Activated naive CD8-positive, alpha-beta T cell (primary cell): Measurements from ENCODE around the gene ACTR6.
"Not testable (repeated sequence)": the region's sequence is repeated elsewhere in the genome, so short reads cannot be mapped to it uniquely, and the experiment has no call there.

Experiments used
- H3K27ac Mint-ChIP-seq: one replicate; pipeline ENCODE4 v1.8.0; 2021; ENCODE audit warnings: mixed read lengths
- H3K27me3 Mint-ChIP-seq: one replicate; pipeline ENCODE4 v1.8.0; 2021; ENCODE audit warnings: mixed read lengths
- H3K36me3 Mint-ChIP-seq: one replicate; pipeline ENCODE4 v1.8.0; 2021; ENCODE audit warnings: mixed read lengths
- H3K4me1 Mint-ChIP-seq: one replicate; pipeline ENCODE4 v1.8.0; 2021; ENCODE audit warnings: low read depth, mixed read lengths
- H3K4me3 Mint-ChIP-seq: one replicate; pipeline ENCODE4 v1.8.0; 2021; ENCODE audit warnings: mild to moderate bottlenecking, mixed read lengths
- H3K9me3 Mint-ChIP-seq: one replicate; pipeline ENCODE4 v1.8.0; 2021; ENCODE audit warnings: low read depth, mixed read lengths

The ACTR6 gene

DNA sequence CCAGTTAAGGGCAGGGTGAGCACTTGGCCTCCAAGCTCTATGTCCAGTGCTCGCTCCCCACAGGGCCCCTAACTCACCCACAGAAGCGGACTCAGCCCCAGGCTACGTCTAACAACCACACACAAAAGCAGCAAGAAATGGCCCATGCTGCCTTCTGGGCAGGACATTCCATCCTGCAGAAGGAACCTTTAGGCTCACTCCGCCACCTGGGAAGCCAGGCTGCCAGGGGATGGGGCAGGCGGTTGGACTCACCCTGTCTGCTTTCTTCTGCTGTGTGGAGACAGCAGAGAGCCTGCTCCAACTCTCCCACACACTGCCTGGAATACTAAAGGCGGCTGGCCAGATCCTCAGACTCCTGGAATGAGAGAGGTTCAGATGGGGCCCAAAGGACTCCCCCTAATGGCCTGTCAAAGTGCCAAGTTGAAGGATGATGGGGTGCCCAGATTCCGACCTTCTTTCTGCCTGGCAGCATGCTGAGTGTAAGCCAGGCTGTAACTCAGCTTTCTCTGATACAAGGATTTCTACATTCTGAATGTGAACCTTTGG, 30.2 kb upstream of the ACTR6 start:
- Mint-ChIP-seq H3K9me3 (no peaks in the 10 kb centered on the region), H3K27ac (no peak overlapping the region), H3K27me3 (no peaks in the 10 kb centered on the region), H3K4me1 (no peaks in the 10 kb centered on the region), H3K4me3 (no peak overlapping the region), H3K36me3 (peaks cover 5% of the 10 kb centered on the region)

DNA sequence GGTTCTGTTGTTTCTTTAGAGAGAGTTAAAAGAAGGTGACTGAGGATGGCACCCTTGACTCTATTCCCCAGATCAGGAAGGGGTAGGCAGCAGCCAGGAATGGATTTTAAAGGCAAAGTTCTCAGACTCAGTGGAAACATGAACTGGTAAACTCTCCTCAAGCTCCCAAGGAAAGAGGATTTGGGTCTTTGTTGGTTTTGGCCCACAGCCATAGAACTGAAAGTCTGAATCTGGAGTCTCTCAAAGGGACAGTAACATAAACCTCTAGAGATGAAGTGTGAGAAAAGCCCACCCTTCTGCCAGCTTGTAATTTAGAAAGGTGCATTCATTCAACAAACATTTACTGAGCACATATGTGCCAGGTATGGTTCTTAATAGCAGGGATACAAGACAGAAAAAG, 29.4 kb upstream of the ACTR6 start:
- no peak overlapping the region for H3K27ac Mint-ChIP-seq
- peaks cover 5% of the 10 kb centered on the region for H3K36me3 Mint-ChIP-seq
- no peaks in the 10 kb centered on the region for H3K27me3 Mint-ChIP-seq
- H3K4me1 Mint-ChIP-seq, result no peaks in the 10 kb centered on the region
- no peaks in the 10 kb centered on the region for H3K9me3 Mint-ChIP-seq
- H3K4me3 Mint-ChIP-seq, result no peak overlapping the region

DNA sequence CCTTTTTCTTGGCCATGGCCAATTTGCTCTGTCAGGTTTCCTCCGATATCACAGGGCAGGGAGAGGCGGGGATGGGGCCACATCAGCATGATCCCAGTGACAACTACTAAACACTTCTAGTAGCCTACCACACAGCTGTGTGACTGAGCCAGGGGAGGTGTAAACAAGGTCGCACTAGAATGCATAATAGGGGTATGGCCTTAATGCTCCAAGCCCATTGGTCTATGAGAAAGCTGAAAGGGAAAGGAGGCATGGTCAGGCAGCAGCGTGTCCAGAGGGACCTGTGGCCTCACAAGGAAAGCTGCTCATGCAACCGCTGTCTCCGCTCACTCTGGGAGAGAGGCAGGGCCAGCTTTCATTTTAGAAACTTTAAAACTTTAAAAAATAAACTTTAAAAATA, 27.5 kb upstream of the ACTR6 start:
- no peaks in the 10 kb centered on the region for H3K9me3 Mint-ChIP-seq
- no peak overlapping the region for H3K27ac Mint-ChIP-seq
- no peaks in the 10 kb centered on the region for H3K4me1 Mint-ChIP-seq
- no peak overlapping the region for H3K4me3 Mint-ChIP-seq
- no peaks in the 10 kb centered on the region for H3K27me3 Mint-ChIP-seq
- H3K36me3 Mint-ChIP-seq, result peaks cover 5% of the 10 kb centered on the region

DNA sequence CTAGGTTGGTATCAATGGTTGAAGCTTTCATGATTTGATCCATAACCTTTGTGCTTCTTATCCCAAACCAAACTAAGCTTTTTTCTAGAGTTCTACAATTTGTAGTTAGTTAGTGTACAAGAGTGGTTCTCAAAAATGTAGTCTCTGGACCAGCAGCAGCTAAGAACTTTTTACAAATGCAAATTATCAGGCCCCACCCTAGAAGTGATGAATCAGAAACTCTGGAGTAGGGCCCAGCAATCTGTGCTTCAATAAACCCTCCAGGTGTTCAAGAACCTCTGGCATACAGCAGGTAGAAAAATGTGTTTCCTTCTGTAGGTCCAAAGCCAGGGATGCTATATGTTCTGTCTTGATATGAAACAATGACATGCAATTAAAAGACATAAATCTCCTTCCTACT, 26.1 kb upstream of the ACTR6 start:
- H3K9me3 Mint-ChIP-seq, result no peaks in the 10 kb centered on the region
- H3K36me3 Mint-ChIP-seq, result peaks cover 9% of the 10 kb centered on the region
- no peak overlapping the region for H3K4me3 Mint-ChIP-seq
- no peaks in the 10 kb centered on the region for H3K4me1 Mint-ChIP-seq
- no peaks in the 10 kb centered on the region for H3K27me3 Mint-ChIP-seq
- H3K27ac Mint-ChIP-seq, result no peak overlapping the region

DNA sequence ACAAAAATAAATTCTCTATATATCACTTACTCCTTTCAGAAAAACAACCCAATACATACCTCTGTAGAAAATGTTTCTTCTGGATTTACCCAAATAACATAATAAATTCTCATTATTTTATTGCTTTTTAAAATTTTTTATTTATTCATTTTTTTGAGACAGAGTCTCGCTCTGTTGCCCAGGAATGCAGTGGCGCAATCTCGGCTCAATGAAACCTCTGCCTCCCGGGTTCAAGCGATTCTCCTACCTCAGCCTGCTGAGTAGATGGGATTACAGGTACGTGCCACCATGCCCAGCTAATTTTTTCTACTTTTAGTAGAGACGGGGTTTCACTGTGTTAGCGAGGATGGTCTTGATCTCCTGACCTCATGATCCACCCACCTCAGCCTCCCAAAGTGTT, 24.1 kb upstream of the ACTR6 start:
- not testable (repeated sequence) for H3K4me1 Mint-ChIP-seq, H3K27me3 Mint-ChIP-seq, H3K4me3 Mint-ChIP-seq, H3K9me3 Mint-ChIP-seq, H3K27ac Mint-ChIP-seq, H3K36me3 Mint-ChIP-seq

DNA sequence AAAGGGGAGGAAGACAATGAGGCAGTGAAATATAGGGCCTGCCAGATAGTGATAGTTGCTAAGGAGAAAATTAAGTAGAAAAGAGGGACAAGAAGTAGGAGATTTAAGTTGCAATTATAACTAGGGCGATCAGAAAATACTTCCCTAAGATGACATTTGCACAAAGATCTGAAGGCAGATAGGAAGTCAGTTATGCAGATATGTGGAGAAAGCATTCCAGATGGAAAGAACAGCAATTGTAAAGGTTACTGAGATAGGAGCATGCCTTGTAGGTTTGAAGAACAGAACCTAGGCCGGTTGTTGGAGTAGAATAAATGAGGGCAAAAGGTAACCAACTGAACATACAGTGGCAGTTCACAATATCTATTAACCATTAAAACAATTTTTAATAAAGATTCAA, 21.4 kb upstream of the ACTR6 start:
- peaks cover 6% of the 10 kb centered on the region for H3K36me3 Mint-ChIP-seq

DNA sequence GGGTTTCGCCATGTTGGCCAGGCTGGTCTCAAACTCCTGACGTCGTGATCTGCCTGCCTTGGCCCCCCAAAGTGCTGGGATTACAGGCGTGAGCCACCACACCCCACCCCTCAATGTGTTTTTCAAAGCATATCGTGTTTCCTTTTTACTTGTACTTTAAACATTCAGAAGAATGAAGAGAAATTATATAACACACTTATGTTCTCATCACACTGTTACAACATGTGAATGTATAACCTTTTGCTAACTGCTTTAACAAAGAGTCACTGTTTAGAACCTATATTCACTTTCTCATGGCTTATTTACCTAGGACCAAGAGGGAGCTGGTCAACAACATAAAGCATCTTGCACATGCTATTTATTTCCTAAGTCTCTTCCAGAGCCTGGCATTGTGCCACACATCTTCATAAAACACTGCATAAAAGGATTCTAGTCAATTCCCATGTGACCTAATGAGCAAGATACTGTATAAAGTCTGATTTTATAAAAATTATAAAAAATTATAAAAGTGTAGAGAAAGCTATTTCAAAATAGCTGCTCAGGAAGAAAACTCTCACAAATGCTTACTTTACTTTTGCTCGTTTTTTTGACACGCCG, 16.0 kb upstream of the ACTR6 start:
- H3K9me3 Mint-ChIP-seq, result no peaks in the 10 kb centered on the region
- H3K36me3 Mint-ChIP-seq, result peaks cover 2% of the 10 kb centered on the region
- no peak overlapping the region for H3K27ac Mint-ChIP-seq
- no peak overlapping the region for H3K4me3 Mint-ChIP-seq
- no peaks in the 10 kb centered on the region for H3K4me1 Mint-ChIP-seq
- no peaks in the 10 kb centered on the region for H3K27me3 Mint-ChIP-seq

More for the DNA sequence above, 21.4 kb upstream of the ACTR6 start:
- Mint-ChIP-seq H3K9me3 (no peaks in the 10 kb centered on the region), H3K27me3 (no peaks in the 10 kb centered on the region), H3K27ac (no peak overlapping the region), H3K4me3 (no peak overlapping the region), H3K4me1 (no peaks in the 10 kb centered on the region)

DNA sequence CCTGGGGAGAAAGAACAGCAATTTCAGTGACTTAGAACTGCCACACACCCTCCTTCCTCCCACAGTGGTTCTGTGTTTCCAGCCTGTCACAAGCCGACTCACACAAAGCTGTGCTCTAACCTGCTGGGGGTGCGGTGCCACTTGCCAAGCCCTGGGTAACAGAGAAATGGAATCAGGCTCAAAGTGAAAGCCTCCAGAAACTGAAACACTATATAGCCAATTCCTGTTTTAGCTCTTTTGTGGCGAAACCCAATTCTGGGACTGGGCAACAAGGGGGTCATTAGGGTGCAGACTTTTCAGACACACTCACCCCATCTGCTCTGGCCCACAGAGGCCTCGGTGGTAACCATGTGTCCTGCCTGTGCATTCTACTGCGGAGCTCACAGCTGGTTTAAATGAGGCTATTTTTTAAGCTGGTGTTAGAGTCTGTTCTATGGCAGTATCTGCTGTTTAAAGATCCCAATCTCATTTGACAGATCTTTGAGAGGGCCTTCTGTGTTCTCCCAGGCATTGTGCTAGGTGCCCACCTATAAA, 15.2 kb upstream of the ACTR6 start:
- Mint-ChIP-seq H3K9me3 (no peaks in the 10 kb centered on the region), H3K4me1 (no peaks in the 10 kb centered on the region), H3K4me3 (no peak overlapping the region), H3K36me3 (peaks cover 6% of the 10 kb centered on the region), H3K27me3 (no peaks in the 10 kb centered on the region), H3K27ac (no peak overlapping the region)

DNA sequence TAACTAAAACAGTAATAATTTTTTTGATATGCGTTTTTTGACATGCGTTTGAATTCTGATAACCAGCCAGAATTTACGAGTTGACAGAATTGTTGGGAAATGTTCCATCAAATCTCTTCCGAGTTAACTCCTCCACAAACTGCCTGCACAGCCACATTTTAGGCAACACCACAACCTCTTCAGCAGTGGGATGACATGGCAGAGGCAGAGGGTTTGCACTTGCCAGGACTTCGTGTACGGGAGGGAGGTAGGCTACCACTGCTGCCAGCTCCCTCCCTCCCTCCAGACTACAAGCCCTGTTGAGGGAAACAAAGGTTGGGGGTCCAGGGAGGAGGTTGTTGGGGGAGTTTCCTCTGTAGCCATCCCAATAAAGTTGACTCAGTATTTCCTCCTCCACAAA, 14.5 kb upstream of the ACTR6 start:
- no peak overlapping the region for H3K27ac Mint-ChIP-seq
- no peaks in the 10 kb centered on the region for H3K4me1 Mint-ChIP-seq
- H3K36me3 Mint-ChIP-seq, result peaks cover 7% of the 10 kb centered on the region
- no peak overlapping the region for H3K4me3 Mint-ChIP-seq
- H3K27me3 Mint-ChIP-seq, result no peaks in the 10 kb centered on the region
- no peaks in the 10 kb centered on the region for H3K9me3 Mint-ChIP-seq

DNA sequence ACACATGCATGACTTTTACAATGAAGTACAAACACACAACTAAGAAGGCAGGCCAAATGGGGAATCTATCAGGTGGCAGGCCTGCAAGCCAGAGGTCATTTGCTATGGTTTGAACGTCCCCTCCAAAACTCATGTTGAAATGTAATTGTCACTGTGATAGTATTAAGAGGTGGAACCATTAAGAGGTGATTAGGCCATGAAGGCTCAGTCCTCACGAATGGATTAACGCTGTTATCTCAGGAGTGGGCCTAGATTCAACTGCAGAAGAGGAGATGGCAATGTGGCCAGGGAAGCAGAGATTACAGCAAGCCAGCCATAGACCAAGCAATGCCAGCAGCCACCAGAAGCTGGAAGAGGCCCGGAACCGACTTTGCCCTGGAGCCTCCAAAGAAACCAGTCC, 13.5 kb upstream of the ACTR6 start:
- Mint-ChIP-seq H3K36me3 (peaks cover 7% of the 10 kb centered on the region), H3K4me3 (no peak overlapping the region), H3K27ac (no peak overlapping the region), H3K4me1 (no peaks in the 10 kb centered on the region), H3K27me3 (no peaks in the 10 kb centered on the region), H3K9me3 (no peaks in the 10 kb centered on the region)

DNA sequence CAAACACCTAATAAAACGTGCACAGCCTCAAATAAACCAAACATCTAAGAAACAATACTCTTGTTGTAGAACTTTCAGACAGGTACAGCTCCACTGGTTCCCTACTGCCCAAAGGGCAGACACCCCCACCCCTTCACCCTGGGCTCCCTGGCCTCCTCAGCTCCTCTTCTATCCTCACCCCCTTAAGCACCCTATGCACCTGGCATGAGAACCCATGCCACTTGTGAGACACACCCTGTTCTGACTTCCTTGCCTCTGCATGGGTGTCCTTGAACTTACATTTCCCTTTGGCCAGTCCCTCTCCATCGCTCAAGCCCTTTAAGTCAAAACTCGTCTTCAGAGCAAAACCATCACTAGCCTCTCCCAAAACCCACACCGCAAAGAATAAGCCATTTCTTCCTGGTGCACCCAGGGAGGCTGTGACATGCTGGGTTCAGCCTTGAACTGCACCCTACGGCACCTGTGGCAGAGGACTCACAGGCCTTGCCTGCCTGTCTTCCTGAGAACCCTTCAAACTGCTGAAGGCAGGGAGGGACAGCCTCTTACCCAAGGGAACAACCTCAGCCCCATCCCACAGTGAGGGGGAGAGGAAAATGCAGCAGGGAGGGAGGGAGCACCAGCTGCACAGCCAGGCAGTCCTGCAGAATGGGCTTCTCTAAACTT, 12.6 kb upstream of the ACTR6 start:
- Mint-ChIP-seq H3K27ac (no peak overlapping the region), H3K27me3 (no peaks in the 10 kb centered on the region), H3K36me3 (peaks cover 9% of the 10 kb centered on the region)

DNA sequence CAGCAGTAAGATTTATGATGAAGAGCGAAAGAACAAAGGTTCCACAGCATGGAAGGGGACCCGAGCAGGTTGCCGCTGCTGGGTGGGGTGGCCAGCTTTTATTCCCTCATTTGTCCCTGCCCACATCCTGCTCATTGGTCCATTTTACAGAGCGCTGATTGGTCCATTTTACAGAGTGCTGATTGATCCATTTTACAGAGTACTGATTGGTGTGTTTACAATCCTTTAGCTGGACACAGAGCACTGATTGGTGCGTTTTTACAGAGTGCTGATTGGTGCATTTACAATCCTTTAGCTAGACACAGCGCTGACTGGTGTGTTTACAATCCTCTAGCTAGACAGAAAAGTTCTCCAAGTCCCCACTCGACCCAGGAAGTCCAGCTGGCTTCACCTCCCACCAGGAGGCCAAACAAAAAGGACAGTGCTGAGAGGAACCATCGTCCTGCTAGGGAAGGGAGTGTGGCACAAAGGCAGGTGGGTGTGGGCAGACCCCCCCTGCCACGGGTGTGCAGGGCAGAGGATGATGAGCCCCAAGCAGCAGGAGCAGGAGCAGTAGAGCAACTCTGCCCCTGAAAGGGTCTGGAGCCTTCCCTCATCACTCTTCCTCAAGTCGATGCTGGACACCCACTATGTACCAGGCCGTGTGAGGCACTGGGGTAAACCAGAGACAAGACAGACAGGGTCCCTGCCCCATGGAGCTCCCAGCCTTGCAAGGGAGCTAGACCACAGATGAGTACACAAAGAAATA, 11.6 kb upstream of the ACTR6 start:
- H3K4me1 Mint-ChIP-seq, H3K4me3 Mint-ChIP-seq, H3K27me3 Mint-ChIP-seq, H3K9me3 Mint-ChIP-seq, H3K27ac Mint-ChIP-seq: not testable (repeated sequence)
- H3K36me3 Mint-ChIP-seq, result peaks cover 14% of the 10 kb centered on the region

More for the DNA sequence above, 12.6 kb upstream of the ACTR6 start:
- no peak overlapping the region for H3K4me3 Mint-ChIP-seq
- H3K9me3 Mint-ChIP-seq, result no peaks in the 10 kb centered on the region
- H3K4me1 Mint-ChIP-seq, result no peaks in the 10 kb centered on the region

DNA sequence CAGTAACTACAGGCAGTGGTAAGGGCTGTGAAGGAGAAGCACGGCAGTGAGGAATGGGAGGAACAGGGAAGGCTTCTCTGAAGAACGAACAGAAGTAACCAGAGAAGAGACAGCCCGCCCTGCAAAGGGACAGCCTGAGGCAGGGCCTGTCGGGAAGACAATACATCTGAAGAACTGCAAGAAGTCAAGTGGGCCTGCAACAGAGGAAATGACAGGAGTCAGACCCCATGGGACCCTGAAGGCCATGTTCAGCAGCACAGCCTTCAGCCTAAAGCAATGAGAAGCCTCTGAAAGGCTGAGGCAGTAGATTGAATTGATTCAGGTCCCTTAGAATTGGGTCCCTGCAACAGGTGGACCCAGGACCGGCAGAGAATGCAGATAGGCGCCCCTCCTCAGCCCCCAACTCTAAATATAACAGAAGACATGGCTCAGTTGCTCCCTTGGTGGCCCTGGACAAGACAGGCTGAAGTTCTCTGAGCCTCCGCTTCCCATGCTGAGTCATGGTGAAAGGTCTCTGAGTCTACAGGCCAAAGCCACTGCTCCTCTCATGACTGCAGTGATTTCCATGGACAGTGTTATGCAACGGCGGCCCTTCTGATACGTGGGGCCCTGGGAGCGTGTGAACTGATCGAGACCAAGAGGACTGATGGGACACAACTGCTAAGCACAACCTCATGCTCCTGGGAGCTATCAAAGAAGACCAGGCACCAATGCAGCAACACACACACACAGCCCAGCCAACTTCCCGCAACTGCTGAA, 10.8 kb upstream of the ACTR6 start:
- no peaks in the 10 kb centered on the region for H3K9me3 Mint-ChIP-seq
- no peaks in the 10 kb centered on the region for H3K27me3 Mint-ChIP-seq
- H3K27ac Mint-ChIP-seq, result no peak overlapping the region
- peaks cover 14% of the 10 kb centered on the region for H3K36me3 Mint-ChIP-seq
- H3K4me1 Mint-ChIP-seq, result peaks cover 2% of the 10 kb centered on the region
- H3K4me3 Mint-ChIP-seq, result no peak overlapping the region

DNA sequence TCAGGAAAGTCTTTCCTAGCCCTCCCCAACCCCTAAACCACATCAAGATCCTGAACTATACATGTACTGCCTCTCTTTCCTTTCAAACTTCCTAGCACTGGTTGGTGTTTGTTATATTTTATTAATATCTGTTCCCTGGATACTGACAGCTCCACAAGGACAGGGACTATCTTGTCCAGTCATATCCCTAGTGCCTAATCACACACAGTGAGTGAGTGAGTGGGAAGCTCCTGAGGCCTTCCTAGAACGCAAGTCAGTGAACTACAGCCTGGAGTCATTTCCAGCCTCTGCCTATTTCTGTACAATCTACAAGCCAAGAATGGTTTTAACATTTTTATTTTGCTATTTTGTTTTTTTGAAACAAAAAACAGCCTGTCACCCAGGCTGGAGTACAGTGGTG, 7.5 kb upstream of the ACTR6 start:
- peaks cover 6% of the 10 kb centered on the region for H3K4me1 Mint-ChIP-seq
- H3K4me3 Mint-ChIP-seq, result no peak overlapping the region
- no peaks in the 10 kb centered on the region for H3K27me3 Mint-ChIP-seq
- no peak overlapping the region for H3K27ac Mint-ChIP-seq
- no peaks in the 10 kb centered on the region for H3K9me3 Mint-ChIP-seq
- peaks cover 14% of the 10 kb centered on the region for H3K36me3 Mint-ChIP-seq

DNA sequence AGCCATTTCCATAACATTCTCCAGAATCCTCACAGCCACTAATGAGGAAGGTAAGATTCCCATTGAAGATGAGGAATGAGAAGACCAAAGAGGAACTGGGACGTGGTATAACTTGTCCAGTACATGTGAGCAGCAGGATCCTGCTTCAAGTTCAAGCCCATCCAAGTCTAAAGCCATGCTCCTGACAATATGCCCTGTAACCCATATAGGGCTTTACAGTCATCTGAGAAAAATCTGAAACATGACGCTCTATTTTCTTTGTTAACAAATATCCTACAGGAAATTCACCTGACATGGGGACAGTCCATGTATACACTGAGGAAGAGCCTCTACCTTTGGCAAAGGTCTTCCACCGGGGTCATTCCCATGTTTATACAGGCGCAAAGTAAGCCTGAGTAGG, 3.1 kb upstream of the ACTR6 start:
- Mint-ChIP-seq H3K4me3 (peak overlapping the region; percentile 4), H3K27ac (no peak overlapping the region), H3K27me3 (no peaks in the 10 kb centered on the region), H3K4me1 (peaks cover 28% of the 10 kb centered on the region), H3K36me3 (peaks cover 10% of the 10 kb centered on the region), H3K9me3 (no peaks in the 10 kb centered on the region)
